ENCODE measurements around the gene GAL3ST2. TPM values are rescaled to one million over a fixed set of nuclear protein-coding genes. Genes with fewer than 3 reads are reported as not detected.
A peak's percentile ranks its signal among the peaks of the same experiment; 100 is the strongest.

Gene GAL3ST2
- total and polyA plus RNA-seq, 8 donors = 0.26 to 0.31 (median 0.29) TPM; not detected in 2

GRCh38 chr2:241811201-241811951 lies 34.8 kb downstream of the GAL3ST2 start:
- Histone ChIP-seq H3K9me3 (no peaks in the 10 kb centered on the region), H3K27me3 (peaks cover 0 to 53% of the 10 kb centered on the region in 2 donors), H3K4me3 (no peak overlapping the region), H3K27ac (no peak overlapping the region), H3K4me1 (peaks cover 0 to 6% of the 10 kb centered on the region in 2 donors), H3K36me3 (no peaks in the 10 kb centered on the region)
- TF ChIP-seq CTCF (IDR thresholded peaks at IDR 0.05) = no peak
- intact Hi-C loops (cut with DNase I) = no loop called here
- ATAC-seq (no peak), DNase-seq (peak in 1 of 4 donors; percentile 72)

GRCh38 chr2:241811952-241812729 lies 35.5 kb downstream of the GAL3ST2 start:
- no peak for TF ChIP-seq CTCF (IDR thresholded peaks at IDR 0.05)
- peaks cover 0 to 7% of the 10 kb centered on the region in 2 donors for H3K4me1 ChIP-seq
- H3K27ac ChIP-seq = no peak overlapping the region
- no peaks in the 10 kb centered on the region for H3K36me3 ChIP-seq
- no peak overlapping the region for H3K4me3 ChIP-seq
- peak in 2 of 4 donors; percentile 28 to 55 for DNase-seq
- no peaks in the 10 kb centered on the region for H3K9me3 ChIP-seq
- ATAC-seq = no peak
- peaks cover 0 to 60% of the 10 kb centered on the region in 2 donors for H3K27me3 ChIP-seq
- intact Hi-C loops (cut with DNase I) = no loop called here

GRCh38 chr2:241812730-241813643 lies 36.4 kb downstream of the GAL3ST2 start:
- H3K27ac ChIP-seq = no peak overlapping the region
- no peak overlapping the region for H3K4me3 ChIP-seq
- intact Hi-C loops (cut with DNase I) = no loop called here
- no peak for ATAC-seq
- H3K27me3 ChIP-seq = peaks cover 0 to 68% of the 10 kb centered on the region in 2 donors
- H3K36me3 ChIP-seq = no peaks in the 10 kb centered on the region
- H3K4me1 ChIP-seq = peaks cover 0 to 12% of the 10 kb centered on the region in 2 donors
- H3K9me3 ChIP-seq = no peaks in the 10 kb centered on the region
- DNase-seq = peak in 2 of 4 donors; percentile 35 to 75
- no peak for TF ChIP-seq CTCF (IDR thresholded peaks at IDR 0.05)

GRCh38 chr2:241813644-241814392 lies 37.2 kb downstream of the GAL3ST2 start:
- intact Hi-C loops (cut with DNase I) = no loop called here
- peaks cover 0 to 12% of the 10 kb centered on the region in 2 donors for H3K4me1 ChIP-seq
- no peaks in the 10 kb centered on the region for H3K9me3 ChIP-seq
- no peak for TF ChIP-seq CTCF (IDR thresholded peaks at IDR 0.05)
- DNase-seq (peak in 2 of 4 donors; percentile 29 to 60), ATAC-seq (peak; percentile 27)
- no peak overlapping the region for H3K27ac ChIP-seq
- peaks cover 0 to 66% of the 10 kb centered on the region in 2 donors for H3K27me3 ChIP-seq
- H3K4me3 ChIP-seq = no peak overlapping the region
- H3K36me3 ChIP-seq = no peaks in the 10 kb centered on the region

Measured in left lung (tissue), 10 donors.